Aorta (tissue), 5 donors: ENCODE data around the gene UBIAD1. TPM values are rescaled to one million over a fixed set of nuclear protein-coding genes. Genes with fewer than 3 reads are reported as not detected.
"Not testable (repeated sequence)": the region's sequence is repeated elsewhere in the genome, so short reads cannot be mapped to it uniquely, and the experiment has no call there.

Experiments used
- ATAC-seq: fragments of 200-7000 bp; cut with Tn5 transposase; one replicate; pipeline ENCODE4 v1.9.1; 2022; ENCODE audit warnings: moderate library complexity; ENCODE audit not compliant: low FRiP score
- DNase-seq, 2 donors: peaks; one replicate each; pipeline ENCODE4 v3.0.0-alpha.2; 2020
- H3K27ac ChIP-seq, 2 donors: one replicate each; pipeline ENCODE4 v1.5.1; 2013; ENCODE audit warnings: low read length in 2 of 2, mild to moderate bottlenecking in 2 of 2, moderate library complexity in 2 of 2, control low read depth in 1 of 2, inconsistent platforms in 1 of 2, low read depth in 1 of 2
- H3K27me3 ChIP-seq, 2 donors: one replicate each; pipeline ENCODE4 v1.6.1; 2013; ENCODE audit warnings: control low read depth in 1 of 2, low read length in 1 of 2, mild to moderate bottlenecking in 1 of 2, moderate library complexity in 1 of 2; ENCODE audit not compliant: insufficient read depth in 2 of 2, control insufficient read depth in 1 of 2
- H3K36me3 ChIP-seq, 2 donors: one replicate each; pipeline ENCODE4 v1.6.1; 2013; ENCODE audit warnings: control low read depth in 1 of 2, low read length in 1 of 2, mild to moderate bottlenecking in 1 of 2; ENCODE audit not compliant: insufficient read depth in 2 of 2, control insufficient read depth in 1 of 2
- H3K4me1 ChIP-seq, 2 donors: one replicate each; pipeline ENCODE4 v1.6.1; 2013; ENCODE audit warnings: low read length in 2 of 2, control low read depth in 1 of 2, mild to moderate bottlenecking in 1 of 2, moderate library complexity in 1 of 2; ENCODE audit not compliant: insufficient read depth in 2 of 2, control insufficient read depth in 1 of 2
- H3K4me3 ChIP-seq, 2 donors: one replicate each; pipeline ENCODE4 v1.5.1; 2013; ENCODE audit warnings: low read length in 2 of 2, control low read depth in 1 of 2, mild to moderate bottlenecking in 1 of 2
- H3K9me3 ChIP-seq: one replicate; pipeline ENCODE4 v1.6.1; 2013; ENCODE audit warnings: mild to moderate bottlenecking, low read length; ENCODE audit not compliant: control insufficient read depth
- WGBS, 2 donors: extraction: QIAGEN DNeasy Blood & Tissue Kit; methylation state at CpG; one replicate each; pipeline ENCODE4 v1.1.7; 2013; 5-methylcytosine and 5-hydroxymethylcytosine counted together
- intact Hi-C, 2 donors: fragments of 100-400 bp; cut with DNase I; formaldehyde crosslinking; loops; one replicate each; pipeline versions ENCODE4 v1.14.2 to v1.15.0; 2022
- polyA plus RNA-seq, 2 donors: library from polyadenylated mRNA; stranded (reverse); fragments of 200-250 nt; gene quantifications; one replicate each; pipeline ENCODE4 v1.2.3, GENCODE V29; 2013
- total RNA-seq, 2 donors: library from RNA; stranded (reverse); fragmentation: NEBNext Ultra II Directional; extraction: Animal tissue kit (Norgen Biotek cat#: 25700); gene quantifications; one replicate each; pipeline ENCODE4 v1.2.1, GENCODE V29; 2021
- donor health status: healthy with polysubstance abuse.
- donor health status: Bipolar disorder and iron deficiency.
- donor health status: DM: no; HTN: no; CAD: no.
- donor health status: DM: no; HTN: no; CAD: no.
- donor health status: DM: yes; HTN: yes; CAD: no.

Gene UBIAD1
- total and polyA plus RNA-seq, 4 donors: 4.6 to 10.0 (median 8.7) TPM

- no peak for ATAC-seq
- Histone ChIP-seq H3K36me3 (no peaks in the 10 kb centered on the region), H3K4me3 (no peak overlapping the region), H3K4me1 (no peaks in the 10 kb centered on the region), H3K27ac (no peak overlapping the region), H3K9me3 (no peaks in the 10 kb centered on the region), H3K27me3 (no peaks in the 10 kb centered on the region)
- no peak for DNase-seq
- intact Hi-C loops: no loop called here
- WGBS, 2 donors: 57 to 58% methylated on average over 9 of the region's 9 CpGs
These were observed 28.6 kb downstream of the UBIAD1 start for GRCh38 chr1:11301601-11302000.

GRCh38 chr1:11302366-11302765 is 29.4 kb downstream of the UBIAD1 start:
- Histone ChIP-seq H3K36me3 (no peaks in the 10 kb centered on the region), H3K27ac (no peak overlapping the region), H3K4me3 (no peak overlapping the region), H3K27me3 (no peaks in the 10 kb centered on the region), H3K4me1 (no peaks in the 10 kb centered on the region), H3K9me3 (no peaks in the 10 kb centered on the region)
- DNase-seq (no peak), ATAC-seq (no peak)
- 90 to 93% methylated on average over 2 of the region's 2 CpGs for WGBS, 2 donors
- intact Hi-C loops: no loop called here

GRCh38 chr1:11305516-11305915 is 32.5 kb downstream of the UBIAD1 start:
- WGBS, 2 donors: 89 to 92% methylated on average over 27 to 29 of the region's 29 CpGs
- ATAC-seq, H3K4me1 ChIP-seq, H3K27ac ChIP-seq, DNase-seq, H3K36me3 ChIP-seq, H3K4me3 ChIP-seq, intact Hi-C loops, H3K9me3 ChIP-seq, H3K27me3 ChIP-seq: not testable (repeated sequence)

- DNase-seq (no peak), ATAC-seq (no peak)
- no peaks in the 10 kb centered on the region for H3K36me3 ChIP-seq
- H3K4me1 ChIP-seq: no peaks in the 10 kb centered on the region
- H3K4me3 ChIP-seq: no peak overlapping the region
- intact Hi-C loops: no loop called here
- no peaks in the 10 kb centered on the region for H3K9me3 ChIP-seq
- H3K27me3 ChIP-seq: no peaks in the 10 kb centered on the region
- no peak overlapping the region for H3K27ac ChIP-seq
- WGBS, 2 donors: 61 to 74% methylated on average over 3 of the region's 3 CpGs
These were observed 34.9 kb downstream of the UBIAD1 start for GRCh38 chr1:11307852-11308251.

- intact Hi-C loops: no loop called here
- Histone ChIP-seq H3K4me1 (no peaks in the 10 kb centered on the region), H3K9me3 (no peaks in the 10 kb centered on the region), H3K27ac (no peak overlapping the region), H3K27me3 (no peaks in the 10 kb centered on the region), H3K36me3 (no peaks in the 10 kb centered on the region), H3K4me3 (no peak overlapping the region)
- WGBS, 2 donors: 89 to 90% methylated on average over 6 of the region's 6 CpGs
- ATAC-seq (no peak), DNase-seq (no peak)
These were observed 35.8 kb downstream of the UBIAD1 start for GRCh38 chr1:11308699-11309224.

GRCh38 chr1:11309385-11309784 is 36.4 kb downstream of the UBIAD1 start:
- 86 to 88% methylated on average over 7 of the region's 7 CpGs for WGBS, 2 donors
- no peaks in the 10 kb centered on the region for H3K4me1 ChIP-seq
- H3K9me3 ChIP-seq: no peaks in the 10 kb centered on the region
- no peaks in the 10 kb centered on the region for H3K36me3 ChIP-seq
- DNase-seq (no peak), ATAC-seq (no peak)
- no peak overlapping the region for H3K4me3 ChIP-seq
- no peaks in the 10 kb centered on the region for H3K27me3 ChIP-seq
- intact Hi-C loops: no loop called here
- no peak overlapping the region for H3K27ac ChIP-seq

- Histone ChIP-seq H3K9me3 (no peaks in the 10 kb centered on the region), H3K27me3 (no peaks in the 10 kb centered on the region), H3K27ac (no peak overlapping the region), H3K4me1 (no peaks in the 10 kb centered on the region), H3K4me3 (no peak overlapping the region), H3K36me3 (no peaks in the 10 kb centered on the region)
- 51% methylated on average over 15 of the region's 15 CpGs for WGBS, 2 donors
- ATAC-seq (no peak), DNase-seq (no peak)
- intact Hi-C loops: no loop called here
These were observed 39.1 kb downstream of the UBIAD1 start for GRCh38 chr1:11311816-11312755.

GRCh38 chr1:11314959-11315358 is 42.0 kb downstream of the UBIAD1 start:
- Histone ChIP-seq H3K4me1 (no peaks in the 10 kb centered on the region), H3K27me3 (no peaks in the 10 kb centered on the region), H3K4me3 (no peak overlapping the region), H3K36me3 (no peaks in the 10 kb centered on the region), H3K9me3 (no peaks in the 10 kb centered on the region), H3K27ac (no peak overlapping the region)
- intact Hi-C loops: no loop called here
- no peak for ATAC-seq
- DNase-seq: no peak
- 47 to 51% methylated on average over 8 of the region's 8 CpGs for WGBS, 2 donors

- no peak overlapping the region for H3K27ac ChIP-seq
- no peak for ATAC-seq
- no peaks in the 10 kb centered on the region for H3K4me1 ChIP-seq
- WGBS, 2 donors: 21 to 22% methylated on average over 6 of the region's 6 CpGs
- no peaks in the 10 kb centered on the region for H3K9me3 ChIP-seq
- intact Hi-C loops: no loop called here
- DNase-seq: no peak
- no peak overlapping the region for H3K4me3 ChIP-seq
- no peaks in the 10 kb centered on the region for H3K27me3 ChIP-seq
- H3K36me3 ChIP-seq: no peaks in the 10 kb centered on the region
These were observed 43.7 kb downstream of the UBIAD1 start for GRCh38 chr1:11316701-11317100.
